GM19324 (cell line): Measurements from ENCODE around the gene KCNB1.

Experiments
- ATAC-seq: cut with Tn5 transposase; IDR thresholded peaks from one replicate; pipeline ENCODE4 v1.9.1; 2021; ENCODE audit warnings: mild to moderate bottlenecking, moderate library complexity; ENCODE audit not compliant: unreplicated experiment, low FRiP score

Gene KCNB1

GRCh38 chr20:49501917-49502316 lies 19.4 kb upstream of the KCNB1 start:
- no peak for ATAC-seq

DNA sequence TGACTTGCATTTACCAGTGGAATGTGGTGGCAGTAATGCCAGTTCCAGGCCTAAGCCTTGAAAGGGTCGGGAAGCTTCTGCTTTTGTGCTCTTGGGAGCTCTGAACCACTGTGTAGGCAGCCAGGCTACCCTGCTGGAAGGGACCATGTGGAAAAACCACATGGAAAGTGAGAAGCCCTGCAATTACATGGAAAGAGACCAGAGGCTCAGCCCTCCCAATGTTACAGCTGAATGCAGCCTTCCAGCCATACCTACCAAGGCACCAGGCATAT lies 14.9 kb upstream of the KCNB1 start:
- ATAC-seq = no peak

GRCh38 chr20:49496553-49497397 lies 14.3 kb upstream of the KCNB1 start:
- no peak for ATAC-seq

GRCh38 chr20:49496043-49496442 lies 13.6 kb upstream of the KCNB1 start:
- no peak for ATAC-seq

DNA sequence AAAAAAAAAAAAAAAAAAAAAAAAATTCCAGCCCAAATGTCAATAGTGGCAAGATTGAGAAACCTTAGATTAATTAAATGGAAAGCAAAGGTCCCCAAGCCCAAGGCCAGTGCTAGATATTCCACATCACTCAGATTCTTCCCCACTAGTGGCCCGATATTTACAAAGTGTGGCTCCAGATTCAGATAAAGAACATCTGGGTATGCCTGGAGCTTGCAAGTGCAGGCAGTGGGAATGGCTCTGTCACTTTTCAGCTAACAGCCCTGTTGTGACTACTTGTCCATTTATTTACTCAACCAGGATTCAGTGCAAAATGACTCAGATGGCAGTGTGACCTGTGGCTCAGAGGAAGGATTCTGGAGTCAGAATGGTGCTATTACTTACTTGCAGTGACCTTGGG lies 8.2 kb upstream of the KCNB1 start:
- no peak for ATAC-seq

DNA sequence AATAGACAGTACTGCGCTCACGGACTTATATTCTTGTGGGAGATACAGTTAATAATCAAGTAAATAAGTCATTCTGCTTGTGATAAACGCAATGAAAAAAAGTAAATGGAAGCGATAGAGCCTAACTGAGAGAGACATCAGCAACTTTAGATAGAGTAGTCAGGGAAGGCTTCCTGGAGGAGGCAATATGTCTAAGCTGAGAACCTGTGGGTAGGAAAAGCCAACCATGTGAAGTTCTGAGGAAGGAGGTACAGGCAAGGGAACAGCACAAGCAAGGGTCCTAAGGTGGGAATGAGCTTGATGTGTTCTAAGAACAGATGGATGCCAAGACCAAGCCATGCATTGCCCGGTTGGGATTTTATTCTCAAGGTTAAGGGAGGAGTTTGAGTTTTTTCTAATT lies 7.2 kb upstream of the KCNB1 start:
- ATAC-seq = no peak

DNA sequence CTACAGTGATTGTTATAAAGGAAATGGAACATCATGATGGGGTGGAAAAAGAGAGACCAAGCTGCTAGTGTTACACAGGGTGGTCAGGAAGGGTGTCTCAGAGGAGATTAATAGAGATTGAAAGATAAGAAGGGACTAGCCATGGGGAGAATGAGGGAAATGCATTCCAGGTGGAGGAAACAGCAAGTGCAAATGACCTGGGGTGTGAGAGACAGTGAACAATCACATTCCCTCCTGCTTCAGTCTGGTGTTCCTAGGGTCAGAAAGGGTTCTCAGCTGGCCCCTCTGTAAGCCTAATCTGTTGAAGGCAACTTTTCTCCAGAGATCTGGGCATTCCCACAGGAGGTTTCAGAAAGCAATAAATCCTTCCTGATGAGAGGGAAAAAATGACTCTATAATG lies 3.6 kb upstream of the KCNB1 start:
- ATAC-seq = no peak

DNA sequence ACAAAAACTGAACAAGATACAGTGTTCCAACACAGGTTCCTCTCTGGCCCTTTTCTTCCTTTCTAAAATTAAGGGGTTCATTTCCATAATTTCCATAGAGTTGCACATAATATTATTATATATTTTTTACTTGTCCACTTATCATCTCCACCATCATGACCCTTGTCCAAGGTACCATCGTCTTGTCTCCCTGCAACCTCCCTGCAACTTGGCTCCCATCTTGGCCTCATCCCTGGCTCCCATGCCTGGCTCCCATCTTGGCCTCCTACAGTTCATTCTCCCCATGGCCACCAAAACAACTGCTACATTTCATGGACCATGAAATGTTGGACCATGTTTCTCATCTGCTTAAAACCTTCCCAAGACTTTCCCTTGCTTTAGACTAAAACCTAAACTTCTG lies 3.1 kb upstream of the KCNB1 start:
- ATAC-seq = no peak

DNA sequence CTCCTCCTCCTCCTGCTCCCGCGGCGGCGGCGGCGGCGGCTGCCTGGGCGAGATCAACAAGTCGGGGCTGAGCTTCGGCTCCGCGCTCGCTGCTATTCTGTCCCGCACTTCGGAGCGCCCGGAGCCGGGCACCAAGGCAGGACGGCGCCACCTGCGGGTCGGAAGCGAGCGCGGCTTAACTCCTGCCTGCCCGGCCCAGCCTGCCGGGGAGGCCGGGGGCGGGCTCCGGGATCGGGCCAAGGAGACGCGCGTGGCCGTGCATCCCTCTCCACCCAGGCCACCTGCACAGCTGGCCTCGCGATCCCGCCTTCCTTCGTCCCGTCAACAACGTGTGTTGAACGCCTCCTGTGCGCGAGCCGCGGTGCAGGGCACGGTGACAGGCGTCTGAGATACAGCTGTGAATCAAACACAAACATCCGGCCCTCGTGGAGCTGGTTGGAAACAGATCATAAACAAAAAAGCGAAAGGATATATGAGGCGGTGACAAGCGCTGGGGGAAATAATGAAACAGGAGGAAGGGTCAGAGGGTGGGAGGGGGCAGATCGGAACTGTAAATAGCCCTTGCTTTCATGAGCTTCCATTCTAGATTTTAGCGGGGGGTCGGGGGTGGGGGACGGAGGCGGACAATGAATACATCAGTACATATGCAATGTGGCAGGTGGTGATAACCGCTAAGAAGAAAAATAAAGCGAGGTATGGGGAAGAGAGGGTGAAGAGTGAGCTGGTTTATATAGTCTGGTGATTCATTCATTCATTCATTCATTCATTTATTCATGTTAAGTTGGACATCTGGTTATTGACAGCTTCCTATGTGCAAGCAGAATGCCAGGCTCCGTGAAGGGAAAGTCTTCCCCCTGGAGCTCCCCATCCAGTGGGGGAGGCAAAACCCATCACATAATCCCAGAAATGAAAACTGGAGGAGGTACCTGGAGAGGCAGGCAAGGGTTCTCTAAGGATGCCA lies 2.0 kb upstream of the KCNB1 start:
- ATAC-seq = no peak

DNA sequence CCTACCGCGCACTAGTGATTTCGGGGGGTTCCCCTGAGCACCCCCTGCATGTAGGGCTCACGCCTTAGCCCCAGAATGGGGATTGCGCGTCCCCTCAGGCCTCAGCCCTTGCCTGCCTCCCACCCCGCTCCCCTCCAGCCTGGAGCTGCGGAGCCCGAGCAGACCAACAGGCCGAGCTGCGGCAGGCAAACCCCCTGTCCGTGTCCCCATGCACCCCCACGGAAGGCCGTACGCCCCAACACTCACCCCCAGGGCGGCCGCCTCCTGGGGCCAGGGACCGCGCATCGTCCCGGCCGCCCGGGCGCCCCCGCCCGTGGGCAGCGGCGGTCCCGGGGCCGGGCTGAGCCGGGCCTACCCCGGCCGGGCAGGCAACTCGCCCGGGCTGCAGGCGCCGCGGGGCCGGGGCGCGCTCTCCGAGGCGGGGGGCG lies 1.2 kb upstream of the KCNB1 start:
- no peak for ATAC-seq

DNA sequence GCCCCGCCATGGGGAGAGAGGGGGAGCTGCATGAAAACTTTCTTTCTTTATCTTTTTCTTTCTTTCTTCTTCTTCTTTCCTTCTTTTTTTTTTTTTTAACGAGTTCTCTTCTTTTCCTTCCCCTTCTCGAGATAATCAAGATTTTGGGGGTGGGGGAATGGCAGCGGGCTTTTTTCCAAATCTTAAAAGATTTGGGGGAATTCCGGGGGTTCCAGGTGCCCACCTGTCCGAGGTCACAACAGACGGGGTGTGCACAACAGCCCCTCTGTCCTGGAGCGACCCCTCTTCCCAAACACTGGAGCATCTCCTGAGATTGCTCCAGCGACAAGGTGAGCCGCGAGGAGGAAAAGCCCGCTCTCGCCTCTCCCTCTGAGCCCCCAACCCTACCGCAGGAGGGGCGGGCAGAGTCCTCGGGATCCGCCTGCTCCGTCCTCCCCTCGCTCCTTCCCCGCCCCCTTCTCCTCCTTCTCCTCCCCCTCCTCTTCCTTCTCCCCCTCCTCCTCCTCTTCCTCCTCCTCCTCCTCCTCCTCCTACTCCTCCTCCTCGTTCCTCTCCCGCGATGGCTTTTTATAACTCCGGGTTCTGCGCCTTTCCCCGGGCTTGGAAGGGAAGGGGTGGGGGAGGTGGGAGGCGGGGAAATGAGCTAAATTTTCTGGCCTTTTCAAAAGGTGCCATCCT lies 689 bp upstream of the KCNB1 start:
- no peak for ATAC-seq

- ATAC-seq = no peak
Measured at GRCh38 chr20:49482173-49482572, 295 bp downstream of the KCNB1 start.

DNA sequence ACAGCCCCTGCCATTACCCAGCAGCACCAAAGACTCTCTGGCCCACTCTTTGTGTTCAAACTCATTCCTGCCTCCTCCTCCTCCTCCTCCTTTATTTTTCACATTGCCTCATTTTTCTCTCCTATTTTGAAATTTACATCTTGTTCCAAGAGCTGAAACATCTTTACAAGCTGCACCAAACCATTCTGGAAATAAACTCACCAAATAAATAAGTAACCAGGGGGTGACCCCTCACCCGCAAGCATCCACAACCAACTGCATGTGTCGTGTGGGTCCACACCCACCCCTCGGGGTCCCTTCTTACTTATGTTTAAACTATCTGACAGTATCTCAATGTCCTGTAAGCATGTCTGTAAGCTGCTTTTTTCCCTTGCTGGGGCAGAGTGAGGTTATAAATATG lies 1.4 kb downstream of the KCNB1 start:
- ATAC-seq = no peak

GRCh38 chr20:49480236-49480635 lies 2.2 kb downstream of the KCNB1 start:
- ATAC-seq = no peak

- ATAC-seq = no peak
Measured at GRCh38 chr20:49479785-49480184, 2.7 kb downstream of the KCNB1 start.

DNA sequence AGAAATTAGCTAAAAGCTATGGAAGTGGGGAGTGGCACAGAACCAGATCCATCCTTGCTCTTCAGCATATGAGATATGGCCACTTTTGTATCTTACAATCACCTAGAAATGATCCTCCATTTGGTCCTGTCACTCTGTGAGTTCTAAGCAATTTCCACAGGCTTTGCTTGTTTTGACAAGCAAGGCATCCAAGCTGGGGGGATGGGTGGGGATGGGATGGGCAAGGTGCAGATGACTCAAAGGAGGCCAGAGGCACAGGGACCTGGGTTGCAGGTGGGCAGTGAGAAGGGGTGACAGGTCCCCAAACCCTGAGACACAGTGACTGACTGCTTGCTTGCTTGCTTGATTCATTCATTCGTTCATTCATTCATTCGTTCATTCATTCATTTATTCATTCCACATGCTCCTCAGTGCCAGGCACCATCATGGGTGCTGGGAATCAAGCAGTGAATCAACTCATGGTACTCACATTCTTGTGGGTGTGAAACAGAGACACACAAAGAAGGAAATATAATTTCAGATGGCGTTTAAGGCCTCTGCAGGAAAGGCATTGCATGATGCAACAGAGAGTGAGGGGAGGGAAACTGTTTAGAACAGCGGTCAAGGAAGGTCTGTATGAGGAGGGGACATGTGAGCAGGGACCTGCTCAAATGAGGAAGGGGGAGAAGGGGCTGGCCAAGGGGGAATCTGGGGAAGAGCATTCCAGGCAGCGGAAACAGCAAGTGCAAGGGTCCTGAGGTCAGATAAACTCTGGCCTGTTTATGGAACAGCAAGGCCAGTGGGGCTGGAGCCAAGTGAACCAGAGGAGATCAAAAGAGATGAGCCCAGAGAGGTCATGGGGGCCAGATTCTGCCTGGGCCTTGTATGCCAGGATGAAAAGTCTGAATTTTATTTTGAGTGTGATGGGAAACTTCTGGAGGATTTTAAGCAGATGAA lies 3.4 kb downstream of the KCNB1 start:
- no peak for ATAC-seq

- ATAC-seq = no peak
Measured at GRCh38 chr20:49478266-49478665, 4.2 kb downstream of the KCNB1 start.

GRCh38 chr20:49477200-49477599 lies 5.3 kb downstream of the KCNB1 start:
- ATAC-seq = no peak

DNA sequence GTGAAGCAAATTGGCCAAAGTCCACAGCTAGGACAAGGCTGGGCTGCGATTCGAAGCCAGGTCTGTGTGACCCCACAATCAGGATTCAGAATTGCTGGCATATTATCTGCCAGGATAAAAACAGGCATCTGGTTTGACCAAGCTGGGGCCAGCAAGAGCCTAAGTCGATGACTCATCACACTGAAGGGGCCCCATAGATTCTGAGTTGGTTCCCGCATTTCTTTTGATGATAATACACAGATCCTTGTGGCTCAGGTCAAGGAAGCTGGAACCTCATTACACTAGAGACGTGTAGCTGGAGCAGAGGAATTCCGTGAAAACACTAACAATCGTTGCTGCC lies 6.5 kb downstream of the KCNB1 start:
- ATAC-seq = no peak

DNA sequence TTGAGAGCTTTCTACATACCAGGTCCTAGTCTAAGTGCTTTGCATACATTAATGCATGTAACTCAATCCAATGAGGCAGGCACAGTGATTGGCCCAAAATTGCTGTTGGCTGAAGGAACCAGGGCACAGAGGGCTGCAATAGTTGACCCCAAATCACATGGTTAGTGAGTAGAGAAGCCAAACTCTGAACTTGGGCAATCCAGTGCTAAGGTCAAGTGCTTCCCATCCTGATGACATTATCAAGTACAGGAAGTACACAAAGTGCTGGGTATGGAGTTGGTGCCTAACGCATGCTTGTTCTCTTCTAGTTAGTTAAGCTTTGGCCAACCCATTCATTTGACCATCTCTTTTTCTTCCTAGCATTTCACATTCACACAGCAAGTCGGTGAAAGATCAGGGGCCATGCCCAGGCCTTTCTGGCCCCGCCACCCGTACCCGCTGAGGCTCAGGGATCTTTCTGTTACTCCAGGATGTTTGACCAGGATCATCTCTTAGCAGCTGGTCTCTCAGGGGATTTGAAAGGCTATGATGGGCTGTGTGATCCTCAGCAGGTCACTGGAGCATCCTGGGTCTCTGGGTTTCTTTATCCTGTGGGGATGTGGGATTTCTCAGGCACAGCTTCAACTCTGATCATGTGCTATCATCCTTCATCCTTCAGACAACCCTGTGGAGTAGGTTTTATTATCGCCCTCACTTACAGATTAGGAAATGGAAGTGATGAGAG lies 7.0 kb downstream of the KCNB1 start:
- no peak for ATAC-seq
